Measurements from ENCODE around the gene ATP2C2.
A peak's percentile ranks its signal among the peaks of the same experiment; 100 is the strongest.
"Not testable (repeated sequence)": the region's sequence is repeated elsewhere in the genome, so short reads cannot be mapped to it uniquely, and the experiment has no call there.

The ATP2C2 gene

DNA sequence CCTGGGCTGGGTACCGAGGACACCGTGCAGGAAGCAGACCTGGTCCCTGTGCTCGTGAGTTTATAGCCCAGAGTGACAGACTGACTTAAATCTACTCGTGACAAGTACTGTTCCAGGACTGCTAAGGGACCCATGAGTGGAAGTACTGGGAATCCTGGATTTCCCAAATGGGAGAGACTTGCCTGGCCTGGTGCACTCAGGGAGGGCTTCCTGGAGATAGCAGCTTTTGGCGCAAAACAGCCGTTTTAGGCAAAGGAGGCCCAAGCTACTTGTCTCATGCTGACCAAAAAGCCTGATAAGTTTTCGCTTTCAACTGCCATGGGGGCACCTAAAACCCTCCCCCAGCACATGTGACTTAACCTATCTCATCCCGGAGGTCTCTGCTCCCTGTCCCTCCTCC, 51.4 kb downstream of the ATP2C2 start:
- DNase-seq (ENCODE audit: insufficient read length, low spot score) (no peak), FAIRE-seq (no peak)
- TF ChIP-seq POLR2A (IDR thresholded peaks at IDR 0.05; ENCODE audit: low read depth, low read length) = no peak

DNA sequence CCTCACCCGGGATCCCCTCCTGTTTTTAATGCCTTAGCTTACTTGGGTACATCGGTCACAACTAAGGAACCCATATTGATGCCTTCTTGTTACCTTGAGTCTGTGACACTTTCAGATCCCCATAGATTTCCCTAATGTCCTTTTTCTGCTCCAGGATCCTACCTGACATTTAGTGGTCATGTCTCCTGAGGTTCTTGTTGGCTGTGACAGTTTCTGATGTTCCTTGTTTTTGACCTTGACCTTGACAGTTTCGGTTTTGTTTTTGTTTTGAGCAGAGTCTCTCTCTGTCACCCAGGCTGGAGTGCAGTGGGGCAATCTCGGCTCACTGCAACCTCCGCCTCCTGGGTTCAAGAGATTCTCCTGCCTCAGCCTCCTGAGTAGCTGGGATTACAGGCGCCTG, 52.2 kb downstream of the ATP2C2 start:
- not testable (repeated sequence) for DNase-seq (ENCODE audit: insufficient read length, low spot score); FAIRE-seq

DNA sequence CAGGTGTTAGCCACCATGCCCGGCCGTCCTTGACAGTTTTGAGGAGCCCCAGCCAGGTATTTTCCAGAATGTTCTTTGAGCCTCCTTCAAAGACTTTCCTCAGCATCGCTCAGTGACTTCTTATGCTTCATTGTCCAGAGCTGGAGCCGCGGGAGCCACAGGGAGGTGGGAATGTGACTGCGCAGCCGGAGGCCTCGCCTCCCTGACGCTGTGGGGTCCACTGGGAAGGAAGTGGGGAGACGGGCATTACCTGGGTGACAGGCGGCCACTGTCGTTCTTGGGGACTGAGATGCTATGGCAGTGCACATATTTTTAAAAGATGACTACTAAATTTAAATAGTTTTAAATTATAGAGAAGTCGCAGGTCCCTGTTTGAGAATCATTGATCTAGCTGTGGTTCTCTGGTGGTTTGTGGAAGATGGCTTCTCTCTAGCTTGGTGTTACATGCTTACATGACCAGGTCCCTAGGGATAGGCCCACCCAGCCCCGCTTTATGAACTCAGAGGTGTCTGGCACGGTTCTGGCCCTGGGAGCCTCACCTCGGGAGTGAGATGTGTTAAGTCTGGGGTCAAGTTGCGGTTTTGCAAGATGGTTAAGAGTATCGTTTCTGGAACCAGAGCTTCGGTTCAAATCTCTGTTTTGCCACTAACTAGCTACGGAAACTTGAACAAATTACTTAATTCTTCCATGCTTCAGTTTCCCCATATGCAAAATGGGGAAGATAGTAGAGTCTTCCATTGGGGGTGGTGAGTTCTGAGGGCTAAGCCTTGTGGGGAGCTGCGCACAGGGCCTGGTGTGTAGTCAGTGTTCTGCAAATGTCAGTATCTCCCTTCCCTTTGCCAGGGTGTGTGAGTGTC, 53.0 kb downstream of the ATP2C2 start:
- FAIRE-seq (no peak), DNase-seq (ENCODE audit: insufficient read length, low spot score) (no peak)
- no peak for TF ChIP-seq POLR2A (IDR thresholded peaks at IDR 0.05; ENCODE audit: low read depth, low read length)

DNA sequence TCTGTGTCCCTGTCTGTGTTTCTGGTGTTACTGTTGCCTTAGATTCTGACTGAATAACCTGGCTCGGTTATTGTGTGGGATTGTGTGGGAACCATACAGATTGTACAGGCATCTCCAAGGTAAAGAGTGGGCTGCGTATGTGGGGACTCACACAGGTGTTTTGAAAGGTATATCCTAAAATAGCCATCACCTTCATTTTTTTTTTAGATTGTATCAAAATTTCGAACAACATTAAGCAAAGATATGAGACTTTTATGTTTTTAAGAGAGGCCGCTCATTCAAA, 53.5 kb downstream of the ATP2C2 start:
- no peak for DNase-seq (ENCODE audit: insufficient read length, low spot score)
- no peak for FAIRE-seq
- TF ChIP-seq POLR2A (IDR thresholded peaks at IDR 0.05; ENCODE audit: low read depth, low read length) = no peak

DNA sequence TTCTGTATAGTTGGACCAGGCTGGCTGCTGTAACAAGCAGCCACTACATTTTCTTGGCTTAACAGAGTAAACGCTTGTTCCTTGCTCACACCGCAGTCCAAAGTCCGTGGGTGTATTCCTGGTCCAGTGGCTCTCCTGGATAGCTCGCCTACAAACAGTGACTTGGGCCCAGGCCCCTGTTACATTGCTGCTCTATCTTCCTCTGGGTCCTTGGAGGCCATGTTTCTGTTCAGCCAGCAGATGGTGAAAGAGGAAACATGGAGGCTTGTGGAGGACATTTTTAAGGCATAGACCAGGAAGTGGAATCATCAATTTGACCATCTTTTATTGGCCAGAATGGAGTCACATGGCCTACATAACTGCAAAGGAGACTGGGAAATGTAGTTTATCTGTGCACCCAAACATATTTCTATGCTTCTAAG, 55.1 kb downstream of the ATP2C2 start:
- TF ChIP-seq POLR2A (IDR thresholded peaks at IDR 0.05; ENCODE audit: low read depth, low read length) = no peak
- FAIRE-seq = no peak
- peak; percentile 50 for DNase-seq (ENCODE audit: insufficient read length, low spot score)

DNA sequence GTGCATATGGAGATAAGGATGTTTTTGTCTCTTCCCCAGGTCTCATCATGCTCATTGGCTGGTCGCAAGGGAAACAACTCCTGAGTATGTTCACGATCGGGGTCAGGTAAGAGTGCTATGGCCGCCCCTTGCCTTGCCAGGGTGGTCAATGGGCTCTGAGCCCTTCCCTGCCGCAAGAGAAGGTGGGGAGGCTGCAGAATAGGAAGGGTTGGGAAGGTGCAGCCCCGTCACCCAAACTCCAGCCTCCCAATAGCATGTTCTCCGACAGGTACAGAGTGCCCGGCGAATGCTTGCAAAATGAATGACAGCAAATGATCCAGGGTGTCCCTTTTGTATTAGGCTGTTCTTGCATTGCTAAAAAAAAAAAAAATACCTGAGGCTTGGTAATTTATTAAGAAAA, 57.4 kb downstream of the ATP2C2 start:
- DNase-seq (ENCODE audit: insufficient read length, low spot score) = no peak
- no peak for TF ChIP-seq POLR2A (IDR thresholded peaks at IDR 0.05; ENCODE audit: low read depth, low read length)
- FAIRE-seq = no peak

DNA sequence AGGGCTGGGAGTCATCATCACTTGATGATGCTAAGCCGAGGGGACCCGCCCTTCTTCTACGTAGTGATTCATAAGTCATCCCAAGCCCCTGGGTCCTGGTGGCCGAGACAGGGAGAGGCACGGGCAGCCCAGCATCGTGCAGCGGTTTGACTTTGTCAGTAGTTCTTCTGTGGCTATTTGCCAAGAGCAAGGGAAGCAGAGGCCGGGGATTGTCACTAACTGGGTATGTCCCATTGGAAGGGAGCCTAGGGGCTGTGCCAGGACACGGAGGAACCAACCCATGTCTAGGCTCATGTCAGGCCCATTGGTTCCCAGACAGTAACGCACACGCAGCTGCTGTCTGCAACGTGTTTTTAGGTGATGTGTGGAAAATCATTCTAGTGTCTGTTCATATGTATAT, 58.5 kb downstream of the ATP2C2 start:
- no peak for TF ChIP-seq POLR2A (IDR thresholded peaks at IDR 0.05; ENCODE audit: low read depth, low read length)
- FAIRE-seq (no peak), DNase-seq (ENCODE audit: insufficient read length, low spot score) (no peak)

DNA sequence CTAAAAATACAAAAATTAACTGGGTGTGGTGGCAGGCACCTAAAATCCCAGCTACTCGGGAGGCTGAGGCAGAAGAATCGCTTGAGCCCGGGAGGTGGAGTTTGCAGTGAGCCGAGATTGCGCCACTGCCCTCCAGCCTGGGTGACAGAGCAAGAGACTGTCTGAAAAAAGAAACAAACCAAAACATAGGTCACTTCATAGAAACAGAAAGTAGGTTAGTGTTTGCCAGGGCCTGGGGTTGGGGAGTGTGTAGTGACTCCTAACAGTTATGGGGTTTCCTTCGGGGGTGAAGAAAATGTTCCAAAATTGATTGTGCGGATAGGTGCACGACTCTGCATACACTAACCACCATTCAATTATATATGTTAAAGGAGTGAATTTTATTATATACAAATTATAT, 59.2 kb downstream of the ATP2C2 start:
- no peak for TF ChIP-seq POLR2A (IDR thresholded peaks at IDR 0.05; ENCODE audit: low read depth, low read length)
- no peak for DNase-seq (ENCODE audit: insufficient read length, low spot score)

DNA sequence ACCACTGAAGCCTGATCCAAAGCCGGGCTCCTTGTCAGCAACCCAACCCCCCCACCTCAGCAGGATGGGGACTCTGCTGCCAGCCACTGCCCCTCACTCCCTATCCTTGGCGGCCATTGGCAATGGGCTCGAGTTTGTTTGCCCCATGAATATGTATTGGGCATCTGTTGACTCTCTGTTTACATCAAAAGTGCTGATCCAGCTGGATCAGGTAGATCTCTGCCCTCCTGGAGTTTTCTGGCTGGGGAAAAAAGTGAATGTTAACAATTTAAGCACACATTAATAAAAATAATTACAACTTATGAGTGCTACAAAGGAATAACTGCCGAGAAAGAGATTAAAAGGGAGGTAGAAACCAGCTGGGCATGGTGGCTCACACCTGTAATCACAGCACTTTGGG, 62.5 kb downstream of the ATP2C2 start:
- no peak for TF ChIP-seq POLR2A (IDR thresholded peaks at IDR 0.05; ENCODE audit: low read depth, low read length)
- no peak for DNase-seq (ENCODE audit: insufficient read length, low spot score)
- no peak for FAIRE-seq

More for the DNA sequence above, 59.2 kb downstream of the ATP2C2 start:
- FAIRE-seq = no peak

DNA sequence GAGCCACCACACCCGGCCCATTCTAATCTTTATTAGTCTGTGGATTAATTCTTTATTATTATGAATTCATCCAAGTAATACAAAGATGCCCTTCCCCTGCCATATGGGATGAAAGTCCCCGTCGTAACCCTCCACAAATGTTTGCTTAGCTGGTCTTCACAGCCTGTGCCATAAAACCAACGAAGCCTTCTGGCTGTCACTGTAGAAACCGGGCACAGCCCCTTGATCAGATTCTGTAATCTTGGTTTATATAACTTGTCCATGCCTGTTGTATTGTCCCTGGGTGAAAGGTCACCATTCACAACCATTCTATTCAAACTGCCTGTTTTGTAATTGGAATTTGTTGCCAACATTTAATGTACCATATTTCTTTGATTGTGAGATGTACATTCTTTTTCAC, 66.5 kb downstream of the ATP2C2 start:
- FAIRE-seq = no peak
- TF ChIP-seq POLR2A (IDR thresholded peaks at IDR 0.05; ENCODE audit: low read depth, low read length) = no peak
- no peak for DNase-seq (ENCODE audit: insufficient read length, low spot score)

DNA sequence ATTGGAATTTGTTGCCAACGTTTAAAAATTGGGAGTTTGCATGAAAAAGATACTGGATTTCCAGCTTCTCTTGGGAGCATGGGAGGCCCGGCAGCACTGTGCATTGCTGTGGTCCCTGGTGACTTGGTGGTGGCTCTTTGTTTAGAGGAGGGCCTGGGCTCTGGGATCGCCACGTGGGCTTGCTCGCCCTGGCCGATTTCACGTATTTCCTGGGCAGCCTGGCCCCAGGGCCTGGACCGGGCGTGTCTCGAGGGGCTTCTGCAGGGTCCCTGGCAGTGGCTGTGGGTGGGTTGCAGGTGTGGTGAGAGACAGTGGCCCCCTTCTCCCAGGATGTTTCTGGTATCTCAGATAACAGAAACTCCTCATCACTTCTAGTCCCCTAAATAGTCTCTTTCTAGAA, 67.9 kb downstream of the ATP2C2 start:
- no peak for TF ChIP-seq POLR2A (IDR thresholded peaks at IDR 0.05; ENCODE audit: low read depth, low read length)
- FAIRE-seq (no peak), DNase-seq (ENCODE audit: insufficient read length, low spot score) (no peak)

DNA sequence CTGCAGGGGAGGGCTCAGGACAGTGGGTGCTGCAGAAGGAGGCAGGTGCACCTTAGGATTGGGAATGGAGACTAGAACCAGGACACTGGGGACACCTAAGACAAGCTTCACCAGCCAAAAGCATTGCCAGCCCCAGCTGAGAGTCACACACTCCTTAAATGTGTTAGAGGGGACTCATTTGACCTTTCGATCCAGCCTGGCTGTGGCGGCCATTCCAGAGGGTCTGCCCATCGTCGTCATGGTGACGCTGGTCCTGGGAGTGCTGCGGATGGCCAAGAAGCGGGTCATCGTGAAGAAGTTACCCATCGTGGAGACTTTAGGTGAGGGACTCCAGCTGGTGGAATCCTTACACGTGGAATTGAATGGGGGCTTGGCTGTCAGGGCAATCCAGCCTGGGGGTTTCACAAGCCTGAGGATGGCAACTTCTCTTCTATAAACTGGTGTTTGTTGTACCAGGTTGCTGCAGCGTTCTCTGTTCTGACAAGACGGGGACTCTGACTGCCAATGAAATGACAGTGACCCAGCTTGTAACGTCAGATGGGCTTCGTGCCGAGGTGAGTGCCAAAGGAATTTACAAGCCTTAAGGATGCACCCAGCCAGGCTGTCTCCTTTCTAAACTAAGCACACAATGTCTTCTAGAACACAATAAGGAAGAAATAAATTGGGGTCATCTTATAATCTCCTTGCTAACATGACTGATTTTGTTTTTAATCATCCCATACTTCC, 70.8 kb downstream of the ATP2C2 start:
- no peak for TF ChIP-seq POLR2A (IDR thresholded peaks at IDR 0.05; ENCODE audit: low read depth, low read length)
- DNase-seq (ENCODE audit: insufficient read length, low spot score) = no peak
- FAIRE-seq = no peak

DNA sequence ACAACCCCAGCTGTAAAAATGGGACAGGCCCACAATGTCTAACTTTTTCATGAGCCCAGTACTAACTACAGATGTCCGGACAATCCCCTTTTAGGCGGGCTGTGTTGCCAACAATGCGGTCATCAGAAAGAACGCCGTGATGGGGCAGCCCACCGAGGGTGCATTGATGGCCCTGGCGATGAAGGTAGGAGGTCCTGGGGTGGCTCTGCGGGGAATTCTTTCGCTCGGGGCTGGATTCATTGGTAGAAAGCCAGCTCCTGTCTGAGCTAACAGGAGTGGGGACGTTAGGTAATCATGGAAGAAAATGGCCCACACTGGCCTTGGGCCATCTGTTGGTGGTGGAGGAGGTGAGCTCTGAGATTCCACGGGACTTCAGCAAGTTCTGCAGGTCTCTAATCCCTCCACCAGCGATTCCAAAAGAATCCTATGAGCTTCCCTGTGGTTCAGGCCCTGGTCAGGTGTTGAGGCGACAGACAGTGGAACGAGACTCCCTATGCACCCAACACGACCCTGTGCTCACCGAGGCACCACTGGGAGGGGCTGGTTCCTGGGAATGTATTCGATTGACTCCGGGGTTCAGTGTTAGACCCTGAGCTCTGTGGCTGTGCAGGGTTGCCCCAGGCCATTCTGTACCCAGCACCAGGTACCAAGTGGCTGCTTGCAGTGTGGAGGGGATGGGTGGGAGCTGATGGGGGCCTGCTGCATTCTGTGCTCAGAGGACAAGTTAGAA, 74.2 kb downstream of the ATP2C2 start:
- FAIRE-seq (no peak), DNase-seq (ENCODE audit: insufficient read length, low spot score) (no peak)
- TF ChIP-seq POLR2A (IDR thresholded peaks at IDR 0.05; ENCODE audit: low read depth, low read length) = no peak

DNA sequence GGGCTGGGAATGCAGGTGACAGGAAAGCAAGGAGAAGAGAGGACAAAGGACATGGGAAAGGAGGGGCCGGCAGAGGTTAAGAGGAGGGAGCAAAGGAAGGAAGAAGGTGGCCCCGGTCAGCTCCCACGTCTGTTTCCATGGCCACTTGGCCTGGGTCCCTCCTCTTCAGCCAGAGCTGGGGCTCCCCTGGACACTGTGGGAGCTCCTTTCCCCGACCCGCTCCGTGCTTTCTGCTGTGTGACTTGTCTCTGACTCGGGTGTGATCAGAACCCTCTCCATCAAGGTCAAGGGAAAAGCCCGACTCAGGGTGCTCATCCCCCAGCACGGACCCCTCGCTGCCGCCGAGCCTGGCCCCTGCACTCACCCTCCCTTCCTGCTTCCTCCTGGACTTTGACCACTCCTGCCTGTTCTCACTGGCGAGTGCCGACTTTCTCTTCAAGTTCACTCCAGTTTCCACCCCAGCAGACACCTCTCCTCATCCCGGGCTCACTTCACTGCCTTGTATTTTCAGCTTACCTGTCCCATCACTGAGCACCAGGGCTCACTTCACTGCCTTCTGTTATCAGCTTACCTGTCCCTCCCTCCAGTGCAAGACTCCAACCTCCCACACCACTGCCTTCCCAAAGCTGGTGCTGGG, 74.9 kb downstream of the ATP2C2 start:
- FAIRE-seq = no peak
- no peak for DNase-seq (ENCODE audit: insufficient read length, low spot score)
- TF ChIP-seq POLR2A (IDR thresholded peaks at IDR 0.05; ENCODE audit: low read depth, low read length) = no peak

Data from H54 (cell line).